Neural crest cell (in vitro differentiated cells): ENCODE results near the gene RFFL. TPM values are rescaled to one million over a fixed set of nuclear protein-coding genes. Genes with fewer than 3 reads are reported as not detected.
"Not testable (repeated sequence)": the region's sequence is repeated elsewhere in the genome, so short reads cannot be mapped to it uniquely, and the experiment has no call there.

Experiments used
- DNase-seq: peaks from one replicate; pipeline ENCODE4 v3.0.0; 2021; ENCODE audit warnings: low read depth, mixed read lengths, low spot score
- H3K27ac Mint-ChIP-seq: one replicate; pipeline ENCODE4 v1.8.0; 2021; ENCODE audit warnings: mild to moderate bottlenecking, mixed read lengths; ENCODE audit not compliant: unreplicated experiment
- H3K27me3 Mint-ChIP-seq: 2 replicates; pipeline ENCODE4 v1.8.0; 2021; ENCODE audit warnings: low read depth, mild to moderate bottlenecking, mixed read lengths
- H3K36me3 Mint-ChIP-seq: 2 replicates; pipeline ENCODE4 v1.8.0; 2021; ENCODE audit warnings: low read depth, mild to moderate bottlenecking, mixed read lengths
- H3K4me1 Mint-ChIP-seq: 2 replicates; pipeline ENCODE4 v1.8.0; 2021; ENCODE audit warnings: mixed read lengths
- H3K4me3 Mint-ChIP-seq: one replicate; pipeline ENCODE4 v1.8.0; 2021; ENCODE audit warnings: mild to moderate bottlenecking, mixed read lengths
- H3K9me3 Mint-ChIP-seq: 2 replicates; pipeline ENCODE4 v1.8.0; 2021; ENCODE audit warnings: mixed read lengths
- CTCF ChIP-seq: fragments of 200-600 bp; sonication (generic); conservative IDR thresholded peaks from 2 replicates; pipeline ENCODE4 v1.5.0; 2021; ENCODE audit warnings: antibody characterized with exemption, mild to moderate bottlenecking
- total RNA-seq: library from RNA; stranded (reverse); gene quantifications from 2 replicates; pipeline ENCODE4 v1.2.1, GENCODE V29; 2021

Gene RFFL
- total RNA-seq, 1 donor from 2014 or later, result 22.5 TPM

- Mint-ChIP-seq H3K27me3 (no peaks in the 10 kb centered on the region), H3K4me1 (no peaks in the 10 kb centered on the region), H3K9me3 (no peaks in the 10 kb centered on the region), H3K36me3 (no peaks in the 10 kb centered on the region), H3K27ac (no peak overlapping the region), H3K4me3 (no peak overlapping the region)
- no peak for DNase-seq
- TF ChIP-seq CTCF, result no peak
Measured at GRCh38 chr17:35028531-35029262, 34.8 kb downstream of the RFFL start.

- not testable (repeated sequence) for H3K27ac Mint-ChIP-seq, DNase-seq, H3K4me3 Mint-ChIP-seq, H3K36me3 Mint-ChIP-seq, H3K4me1 Mint-ChIP-seq, H3K27me3 Mint-ChIP-seq, H3K9me3 Mint-ChIP-seq
Measured at GRCh38 chr17:35028097-35028496, 35.4 kb downstream of the RFFL start.

- no peak for DNase-seq
- no peaks in the 10 kb centered on the region for H3K27me3 Mint-ChIP-seq
- no peak overlapping the region for H3K4me3 Mint-ChIP-seq
- H3K27ac Mint-ChIP-seq, result no peak overlapping the region
- H3K36me3 Mint-ChIP-seq, result no peaks in the 10 kb centered on the region
- no peak for TF ChIP-seq CTCF
- no peaks in the 10 kb centered on the region for H3K4me1 Mint-ChIP-seq
- no peaks in the 10 kb centered on the region for H3K9me3 Mint-ChIP-seq
Measured at GRCh38 chr17:35025541-35025940, 38.0 kb downstream of the RFFL start.

- DNase-seq, result no peak
- no peak overlapping the region for H3K27ac Mint-ChIP-seq
- no peak overlapping the region for H3K4me3 Mint-ChIP-seq
- no peak for TF ChIP-seq CTCF
- H3K36me3 Mint-ChIP-seq, result no peaks in the 10 kb centered on the region
- no peaks in the 10 kb centered on the region for H3K4me1 Mint-ChIP-seq
- H3K9me3 Mint-ChIP-seq, result no peaks in the 10 kb centered on the region
- H3K27me3 Mint-ChIP-seq, result no peaks in the 10 kb centered on the region
Measured at GRCh38 chr17:35023538-35023937, 40.0 kb downstream of the RFFL start.

GRCh38 chr17:35022536-35023063, 40.9 kb downstream of the RFFL start:
- H3K27me3 Mint-ChIP-seq, result no peaks in the 10 kb centered on the region
- no peaks in the 10 kb centered on the region for H3K9me3 Mint-ChIP-seq
- TF ChIP-seq CTCF, result no peak
- H3K27ac Mint-ChIP-seq, result peak overlapping the region; percentile 5
- no peaks in the 10 kb centered on the region for H3K4me1 Mint-ChIP-seq
- H3K4me3 Mint-ChIP-seq, result no peak overlapping the region
- no peak for DNase-seq
- no peaks in the 10 kb centered on the region for H3K36me3 Mint-ChIP-seq

- no peak for DNase-seq
- Mint-ChIP-seq H3K9me3 (no peaks in the 10 kb centered on the region), H3K27me3 (no peaks in the 10 kb centered on the region), H3K4me1 (peaks cover 8% of the 10 kb centered on the region), H3K27ac (no peak overlapping the region), H3K4me3 (no peak overlapping the region), H3K36me3 (peaks cover 3% of the 10 kb centered on the region)
- no peak for TF ChIP-seq CTCF
Measured at GRCh38 chr17:35021520-35022380, 41.8 kb downstream of the RFFL start.
